CD4-positive, alpha-beta T cell treated with Interleukin-10 for 1 hour (primary cell): ENCODE data around the gene P2RX2.

Source experiments
- DNase-seq: peaks from one replicate; pipeline ENCODE4 v3.0.0-alpha.2; 2020

P2RX2 gene

DNA sequence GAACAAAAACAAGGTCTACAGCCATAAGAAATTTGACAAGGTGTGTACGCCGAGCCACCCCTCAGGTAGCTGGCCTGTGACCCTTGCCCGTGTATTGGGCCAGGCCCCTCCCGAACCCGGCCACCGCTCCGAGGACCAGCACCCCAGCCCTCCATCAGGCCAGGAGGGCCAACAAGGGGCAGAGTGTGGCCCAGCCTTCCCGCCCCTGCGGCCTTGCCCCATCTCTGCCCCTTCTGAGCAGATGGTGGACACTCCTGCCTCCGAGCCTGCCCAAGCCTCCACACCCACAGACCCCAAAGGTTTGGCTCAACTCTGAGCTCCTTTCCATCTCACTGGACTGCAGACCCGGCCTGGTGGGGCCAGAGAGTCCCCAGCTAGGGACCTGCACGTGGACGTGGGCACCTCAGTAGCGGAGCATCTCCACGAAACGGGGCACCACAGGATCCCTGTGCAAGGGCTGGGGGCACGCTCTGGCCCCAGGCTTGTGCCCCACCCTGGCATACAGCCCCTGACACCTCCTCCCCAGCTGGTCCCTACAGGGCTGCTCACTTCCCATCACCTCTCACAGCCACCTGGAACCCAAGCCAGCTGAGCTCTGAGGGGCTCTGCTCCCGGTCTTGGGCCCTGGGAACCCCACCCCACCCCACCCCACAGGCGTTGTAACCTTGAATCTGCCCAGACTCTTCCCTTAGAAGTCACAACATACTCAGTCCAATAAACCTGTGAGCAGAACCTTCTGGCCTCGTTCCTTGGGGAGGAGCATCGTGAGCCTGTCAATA lies 3.3 kb downstream of the P2RX2 start:
- no peak for DNase-seq

DNA sequence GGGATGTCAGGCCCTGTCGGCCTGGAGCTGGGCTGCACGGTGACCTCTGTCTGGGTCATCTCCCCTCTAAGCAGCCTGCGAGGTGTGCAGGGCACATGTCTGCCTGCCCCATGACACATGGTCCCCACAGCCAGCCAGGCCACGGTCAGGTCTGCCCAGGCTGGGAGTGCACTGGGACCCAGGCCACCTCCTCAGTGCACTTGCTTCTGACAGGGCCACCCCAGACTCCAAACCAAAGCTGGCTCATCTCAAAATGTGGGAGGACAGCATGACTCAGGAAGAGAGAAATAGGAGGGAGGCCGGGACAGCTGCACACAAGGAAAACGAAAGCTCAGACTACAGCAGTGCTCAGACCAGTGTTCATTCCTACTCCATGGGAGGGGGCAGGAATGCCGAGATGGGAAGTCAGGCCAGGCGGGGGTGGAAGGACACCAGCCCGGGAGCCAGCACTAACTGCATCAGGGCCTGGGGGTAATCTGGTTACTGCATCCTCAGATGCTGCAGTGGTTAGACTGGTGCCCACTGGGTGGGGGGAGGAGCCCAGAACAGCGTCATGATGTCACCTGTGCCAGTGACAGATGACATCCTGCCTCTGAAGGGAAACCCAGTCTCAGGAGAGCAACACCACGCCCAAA lies 4.0 kb downstream of the P2RX2 start:
- DNase-seq: no peak

DNA sequence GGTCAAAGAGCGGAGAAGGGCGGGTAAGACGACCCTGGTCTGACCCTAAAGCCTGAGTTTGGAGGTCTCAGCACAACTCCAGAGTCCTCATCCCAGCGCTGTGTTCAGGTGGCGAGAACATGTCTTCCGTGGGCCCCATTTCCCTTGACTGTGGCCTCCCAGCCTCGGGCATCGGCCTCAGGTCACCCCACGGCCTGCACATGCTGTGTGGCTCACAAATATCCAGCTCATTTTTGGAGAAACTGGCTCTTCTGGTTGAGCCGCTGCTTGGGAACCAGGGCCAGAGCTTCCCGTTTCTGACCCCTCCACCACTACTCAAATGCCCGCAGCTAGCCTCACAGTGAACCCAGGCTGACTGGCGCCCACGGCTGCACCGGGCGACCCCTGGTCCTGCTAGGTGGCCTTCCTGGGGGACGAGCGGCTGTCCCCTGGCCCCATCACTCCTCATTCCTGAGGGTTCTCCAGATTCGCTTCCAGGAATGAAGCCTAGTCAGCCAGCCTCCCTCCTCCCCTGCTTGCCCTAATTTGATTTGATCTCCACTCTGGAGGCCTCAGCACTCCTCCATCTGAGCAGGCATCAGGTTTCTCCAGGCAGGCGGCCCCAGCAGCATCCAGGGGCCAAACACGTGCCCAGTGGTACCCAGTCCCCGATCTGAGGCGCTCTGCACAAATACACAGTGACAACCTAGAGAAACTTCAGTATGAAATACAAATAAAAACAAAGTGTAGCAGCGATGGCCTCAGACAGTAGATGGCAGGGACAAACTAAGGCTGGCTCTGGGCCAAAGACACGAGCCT lies 4.7 kb downstream of the P2RX2 start:
- no peak for DNase-seq

DNA sequence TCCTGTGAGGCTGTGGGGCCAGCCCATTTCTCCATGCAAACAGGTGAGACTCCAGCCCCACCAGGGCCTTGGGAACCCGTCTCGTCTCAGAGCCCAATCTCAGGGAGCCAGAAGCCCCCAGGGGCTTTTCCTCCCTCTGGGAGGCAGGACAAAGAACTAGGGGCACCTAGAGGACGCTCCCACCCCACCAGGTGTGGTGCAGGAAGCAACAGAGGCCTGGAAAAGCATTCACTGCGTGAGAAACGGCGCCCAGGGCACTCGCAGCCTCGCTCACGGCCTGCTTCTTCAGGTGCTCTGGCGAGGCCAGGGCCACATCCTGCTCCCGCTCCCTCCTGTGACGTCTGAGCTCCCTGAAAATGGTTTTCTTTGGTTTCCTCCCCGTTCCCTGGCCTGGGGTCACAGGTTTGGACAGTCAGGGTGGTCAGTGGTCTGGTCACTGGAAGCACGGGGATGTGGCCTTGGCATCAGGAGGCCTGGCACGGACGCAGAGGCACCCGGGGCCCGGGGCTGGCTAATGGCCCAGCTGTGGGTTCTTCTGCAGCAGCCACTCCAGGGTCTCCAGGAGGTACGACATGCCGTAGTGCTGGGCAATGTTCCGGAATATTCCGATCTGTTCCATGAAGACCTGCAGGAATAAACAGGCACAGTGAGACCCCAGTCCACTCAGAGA lies 5.7 kb downstream of the P2RX2 start:
- no peak for DNase-seq

DNA sequence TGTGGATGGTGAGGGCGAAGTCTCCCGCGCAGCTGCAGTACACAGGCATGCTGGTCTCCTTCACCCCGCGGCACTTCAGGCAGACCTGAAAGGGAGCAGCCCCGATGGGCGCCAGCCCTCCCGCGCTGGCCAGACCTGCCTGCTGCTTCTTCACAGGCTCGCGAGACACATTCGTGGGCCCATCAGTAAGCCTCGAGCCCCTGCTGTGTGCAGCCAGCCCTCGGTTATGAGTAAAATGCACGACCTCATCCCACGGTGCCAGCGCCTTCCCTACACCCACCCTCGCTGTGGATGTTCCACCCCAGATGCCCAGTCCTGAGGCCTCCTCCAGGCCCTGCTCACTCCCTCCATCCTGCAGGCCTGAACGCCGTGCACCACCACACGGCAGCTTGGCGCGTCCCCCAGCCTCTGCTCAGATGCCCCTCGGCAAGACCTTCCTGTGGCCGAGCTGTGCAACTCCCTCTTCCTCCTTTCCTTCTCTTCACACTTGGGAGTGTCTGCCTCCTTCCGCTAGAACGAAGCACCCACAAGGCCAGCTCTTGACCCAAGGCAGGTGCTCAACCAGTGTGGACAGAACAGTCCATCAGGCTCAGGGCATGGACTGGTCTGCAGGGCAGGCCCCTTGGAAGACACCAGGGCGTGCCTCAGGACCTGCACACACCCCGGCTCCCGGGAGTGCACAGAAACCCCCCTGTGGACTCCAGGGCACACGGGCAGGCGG lies 6.5 kb downstream of the P2RX2 start:
- DNase-seq: no peak

DNA sequence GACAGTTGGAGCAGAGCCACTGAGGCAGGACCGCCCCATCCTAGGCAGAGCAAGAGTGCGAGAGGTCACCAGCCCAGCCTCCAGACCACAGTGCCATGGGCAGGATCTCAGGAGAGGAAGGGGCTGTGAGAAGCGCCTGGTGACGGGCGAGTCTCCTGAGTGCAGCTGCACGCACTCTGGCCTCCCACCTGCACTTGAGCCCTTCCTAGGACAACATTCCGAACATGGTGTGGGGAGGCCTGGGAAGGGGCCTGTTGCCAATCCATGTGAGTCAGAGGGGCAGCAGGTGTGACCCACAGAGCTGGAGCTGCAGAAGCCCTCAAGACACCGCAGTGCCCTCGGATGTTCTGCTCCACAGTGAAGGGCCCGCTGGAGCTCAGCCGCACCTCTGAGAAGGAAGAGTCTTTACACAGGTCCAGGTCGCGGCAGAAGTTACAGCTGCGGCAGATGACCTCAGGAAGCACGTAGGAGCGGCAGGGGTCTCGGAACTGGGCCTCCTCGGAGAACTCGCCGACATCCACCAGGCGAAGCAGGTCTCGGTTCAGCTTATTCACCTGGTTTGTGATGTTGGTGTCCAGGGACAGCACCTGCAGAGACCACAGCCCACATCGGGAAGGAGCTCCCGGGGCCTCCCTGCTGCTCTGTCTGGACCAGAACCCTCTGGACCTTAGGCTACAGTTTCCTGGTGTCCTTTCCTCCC lies 7.3 kb downstream of the P2RX2 start:
- no peak for DNase-seq

DNA sequence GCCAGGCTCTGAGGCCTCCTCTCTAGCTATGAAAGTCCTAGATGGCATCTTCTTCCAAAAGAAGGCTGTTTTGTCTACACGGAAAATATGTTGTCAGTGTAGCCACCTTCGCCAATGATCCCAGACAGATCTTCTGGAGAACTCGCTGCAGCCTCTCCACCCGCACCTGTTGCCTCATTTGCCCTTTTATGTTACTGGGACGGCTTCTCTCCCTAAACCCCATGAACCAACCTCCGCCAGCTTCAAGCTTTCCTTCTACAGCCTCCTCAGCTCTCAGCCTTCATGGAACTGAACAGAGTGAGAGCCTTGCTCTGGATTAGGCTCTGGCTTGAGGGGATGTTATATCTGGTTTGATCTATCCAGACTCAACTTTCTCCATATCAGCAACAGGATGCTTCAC lies 10.8 kb downstream of the P2RX2 start:
- DNase-seq: no peak

DNA sequence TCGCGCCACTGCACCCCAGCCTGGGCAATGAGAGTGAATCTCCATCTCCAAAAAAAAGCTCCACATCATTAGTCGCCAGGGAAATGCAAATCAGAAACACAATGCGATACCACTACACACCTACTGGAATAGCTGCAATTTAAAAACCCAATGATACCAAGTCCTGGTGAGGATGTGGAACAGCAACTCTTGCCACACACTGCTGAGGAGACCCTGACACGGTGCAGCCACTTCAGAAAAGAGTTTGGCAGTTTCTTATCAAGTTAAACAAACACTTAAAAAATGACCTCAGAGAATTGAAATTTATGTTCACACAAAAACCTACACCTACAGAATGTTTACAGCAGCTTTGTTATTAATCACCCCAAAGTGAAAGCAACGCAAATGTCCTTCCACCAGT lies 12.1 kb downstream of the P2RX2 start:
- DNase-seq: no peak

DNA sequence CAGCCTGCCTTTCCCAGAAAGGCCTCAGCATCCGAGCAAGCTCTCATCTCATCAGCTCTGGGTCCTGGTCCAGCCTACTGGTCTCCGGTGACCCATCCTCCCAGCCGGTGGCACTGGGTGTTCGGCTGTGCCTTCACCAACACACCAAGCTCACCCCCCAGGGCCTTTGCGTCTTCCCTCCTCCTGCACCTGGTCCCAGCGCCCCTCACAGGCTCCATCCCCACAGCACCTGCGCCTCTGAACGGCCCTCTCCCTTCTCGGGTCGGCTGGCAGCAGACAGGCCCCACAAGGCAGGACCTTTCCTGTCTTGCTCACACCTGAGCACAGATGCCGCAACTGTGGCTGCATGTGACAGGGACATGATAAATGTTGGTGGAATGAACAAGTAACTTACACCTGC lies 13.1 kb downstream of the P2RX2 start:
- no peak for DNase-seq

DNA sequence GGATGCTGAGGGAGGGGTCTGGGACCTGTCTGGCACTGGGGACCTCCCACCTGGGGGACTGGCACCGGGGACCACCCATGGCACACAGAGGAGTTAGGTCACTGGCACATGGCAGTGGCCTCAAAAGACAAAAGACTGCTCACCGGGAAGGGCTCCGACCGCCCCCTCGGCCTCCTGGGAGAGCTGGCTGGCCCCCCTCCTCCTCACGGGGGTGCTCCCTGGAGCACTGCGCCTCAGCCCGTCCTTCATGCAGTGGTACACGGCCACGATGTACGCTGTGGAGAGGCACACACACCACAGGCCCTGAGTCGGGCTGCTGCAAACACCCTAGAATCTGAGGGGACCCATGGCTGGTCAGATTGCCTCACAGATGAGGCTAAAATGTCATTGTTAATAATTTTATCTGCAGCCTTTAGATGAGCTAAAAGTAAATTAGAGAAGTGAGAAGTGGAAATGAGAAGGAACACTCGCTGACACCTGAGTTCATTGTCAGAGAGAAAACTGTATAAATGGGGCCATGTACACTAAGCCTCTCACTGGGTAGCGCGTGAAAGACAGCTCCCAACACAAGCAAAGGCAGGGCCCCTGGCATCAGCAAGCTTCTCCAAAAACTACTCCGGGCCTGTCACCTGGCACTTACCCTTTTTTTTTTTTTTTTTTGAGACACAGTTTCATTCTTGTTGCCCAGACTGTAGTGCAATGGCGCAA lies 14.1 kb downstream of the P2RX2 start:
- DNase-seq: no peak

DNA sequence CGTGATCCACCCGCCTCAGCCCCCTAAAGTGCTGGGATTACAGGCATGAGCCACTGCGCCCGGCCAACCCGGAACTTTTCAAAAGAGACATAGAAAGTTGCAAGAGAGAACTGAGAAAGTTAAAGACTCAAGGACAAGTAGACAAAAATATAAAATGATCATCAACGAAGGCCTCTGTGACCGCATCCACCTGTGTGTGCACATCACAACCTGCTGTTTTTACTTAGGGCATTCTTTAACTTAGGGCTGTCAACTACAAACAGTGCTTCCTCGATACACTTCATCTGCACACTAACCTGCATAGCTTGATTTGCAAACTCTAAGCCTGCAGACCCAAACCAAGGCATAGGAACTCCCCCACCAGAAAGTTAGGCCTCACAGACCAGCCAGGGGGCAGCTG lies 14.8 kb downstream of the P2RX2 start:
- DNase-seq: no peak

DNA sequence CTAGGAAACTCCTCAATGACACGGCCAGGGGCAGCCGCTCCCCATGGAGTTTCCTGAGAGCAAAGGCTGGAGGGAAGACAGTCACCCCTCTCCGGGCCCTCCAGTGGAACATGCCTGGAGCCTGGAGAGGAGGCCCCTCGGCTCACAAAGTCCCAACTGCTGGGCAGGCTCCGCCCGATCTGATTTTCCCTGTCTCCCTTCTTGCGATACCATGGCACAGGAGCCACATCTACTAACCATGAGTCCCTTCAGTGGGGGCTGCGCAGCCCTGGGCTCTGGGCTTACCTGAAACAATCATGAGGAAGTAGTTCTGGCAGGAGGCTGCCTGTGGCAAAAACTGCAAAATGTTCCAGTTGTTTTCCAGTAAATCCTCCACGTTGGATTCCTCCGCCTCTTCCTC lies 15.3 kb downstream of the P2RX2 start:
- no peak for DNase-seq

DNA sequence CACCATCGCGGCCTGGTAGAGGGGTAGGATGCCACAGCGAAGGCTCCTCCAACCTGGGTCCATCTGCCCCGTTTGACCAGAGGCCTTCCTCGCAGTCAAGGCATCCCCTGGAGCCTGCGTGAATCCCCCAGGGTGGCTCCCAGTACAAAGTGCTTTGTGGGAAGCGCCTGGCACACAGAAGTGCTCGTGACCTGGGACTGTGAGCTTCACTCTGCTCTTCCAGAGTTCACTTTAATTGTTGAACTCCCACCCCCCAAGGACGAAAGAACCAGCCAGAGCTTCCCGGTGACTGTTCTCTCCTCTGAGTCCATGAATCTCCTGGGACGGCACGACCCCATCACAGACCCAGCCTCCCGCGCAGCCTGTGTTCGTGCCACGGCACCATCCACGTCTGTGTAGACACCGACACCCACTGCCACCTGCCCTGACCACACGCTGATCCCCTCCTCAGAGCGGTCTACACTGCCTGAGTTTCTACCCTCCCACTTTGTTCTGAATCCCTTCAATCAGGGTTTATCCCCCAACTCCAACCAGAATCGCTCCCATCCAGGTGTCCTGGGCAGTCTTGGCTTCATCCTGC lies 15.9 kb downstream of the P2RX2 start:
- no peak for DNase-seq

DNA sequence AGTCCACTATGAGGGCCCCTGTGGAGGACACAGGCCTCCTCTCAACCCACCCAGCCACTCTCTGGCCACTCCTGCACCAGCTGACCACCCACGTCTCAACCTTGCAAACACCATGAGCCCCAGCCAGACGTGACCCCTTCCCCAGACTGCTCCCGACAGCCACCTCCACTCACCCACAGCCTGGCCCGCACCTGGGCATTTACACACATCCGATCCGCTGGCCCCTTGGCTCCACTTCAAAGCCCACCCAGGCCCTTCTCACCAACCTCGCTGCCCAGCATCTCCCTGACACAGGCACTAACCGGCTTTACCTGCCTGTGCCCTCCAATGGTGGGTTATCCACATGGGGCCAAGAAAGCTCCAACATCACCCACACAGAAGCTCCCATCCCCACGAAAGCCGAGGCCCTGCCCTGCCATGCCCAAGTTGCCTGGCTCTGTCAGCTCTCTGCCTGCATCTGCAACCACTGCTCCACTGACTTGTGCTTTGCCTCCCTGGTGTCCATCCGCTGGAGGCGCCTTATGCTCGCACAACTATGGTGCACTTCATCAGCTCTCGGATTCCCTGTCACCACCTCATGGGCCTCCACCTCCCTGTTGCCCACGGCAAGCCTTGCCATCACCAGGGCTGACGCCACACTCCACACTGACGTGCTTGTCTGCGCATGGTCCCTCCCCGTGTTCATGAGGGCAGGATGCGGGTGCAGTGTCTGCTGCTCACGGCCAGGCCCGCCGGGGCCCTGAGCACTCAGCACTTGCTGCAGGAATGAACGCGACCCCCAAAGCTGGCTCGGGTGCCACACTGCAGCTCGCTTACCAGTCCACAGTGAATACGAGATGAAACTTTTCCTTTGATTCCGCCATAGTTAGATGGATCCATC lies 16.7 kb downstream of the P2RX2 start:
- DNase-seq: no peak

DNA sequence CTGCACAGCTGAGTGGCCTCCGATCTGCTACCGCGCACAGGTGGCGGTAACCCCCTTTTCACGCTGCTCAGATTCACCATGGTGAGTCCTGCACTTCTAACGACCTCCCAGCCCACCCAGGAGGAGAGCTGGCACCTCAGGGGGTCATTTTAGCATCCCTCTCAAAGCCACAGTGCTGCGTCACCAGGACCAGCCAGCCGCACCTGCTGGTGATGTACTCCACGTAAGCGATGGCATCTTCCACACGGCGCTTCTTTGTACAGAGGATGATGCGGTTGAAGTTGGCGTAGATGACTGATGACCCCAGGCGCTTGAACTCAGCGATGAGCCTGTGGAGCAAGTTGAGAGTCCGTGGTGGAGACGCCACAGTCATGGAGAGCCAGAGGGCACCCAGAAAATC lies 19.2 kb downstream of the P2RX2 start:
- DNase-seq: no peak

DNA sequence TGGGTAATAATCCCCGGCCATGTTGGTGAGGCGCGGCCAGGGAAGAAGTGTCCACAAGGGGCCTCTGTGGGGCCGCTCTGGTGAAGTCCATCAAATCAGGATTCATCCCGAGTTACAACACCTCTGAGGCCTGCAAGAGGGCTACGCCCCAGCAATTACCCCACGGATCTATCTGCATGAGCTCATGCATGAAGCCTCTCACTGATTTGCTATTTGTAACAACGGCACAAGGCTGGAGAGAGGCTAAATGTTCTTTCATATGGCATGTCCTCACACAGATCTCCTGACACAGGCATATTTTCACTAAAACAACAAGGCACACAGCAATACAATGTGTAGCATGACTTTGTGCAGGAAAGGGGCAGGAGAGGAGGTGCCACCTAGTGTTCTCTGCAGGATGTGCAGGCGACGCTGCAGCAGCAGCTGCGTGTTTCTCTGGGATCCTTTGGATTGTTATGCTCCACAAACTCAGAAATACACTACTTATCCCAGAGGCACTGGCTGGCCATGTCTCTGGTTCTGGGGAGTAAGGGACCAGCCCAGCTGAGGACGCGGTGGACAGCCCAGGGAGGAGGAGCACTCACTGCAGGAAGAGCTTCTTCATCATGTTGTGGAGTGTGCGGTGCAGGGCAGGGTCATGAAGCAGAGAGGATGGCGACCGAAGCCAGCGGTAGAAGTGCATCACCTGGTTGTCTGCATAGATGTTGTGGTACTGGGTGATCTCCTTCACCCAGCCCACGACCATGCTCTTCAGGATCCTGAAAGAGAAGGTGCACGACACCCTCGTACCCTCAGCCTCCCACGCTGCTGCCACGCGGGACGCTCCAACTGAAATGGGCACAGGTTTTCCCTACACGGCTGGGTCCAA lies 20.2 kb downstream of the P2RX2 start:
- peak; percentile 6 for DNase-seq

DNA sequence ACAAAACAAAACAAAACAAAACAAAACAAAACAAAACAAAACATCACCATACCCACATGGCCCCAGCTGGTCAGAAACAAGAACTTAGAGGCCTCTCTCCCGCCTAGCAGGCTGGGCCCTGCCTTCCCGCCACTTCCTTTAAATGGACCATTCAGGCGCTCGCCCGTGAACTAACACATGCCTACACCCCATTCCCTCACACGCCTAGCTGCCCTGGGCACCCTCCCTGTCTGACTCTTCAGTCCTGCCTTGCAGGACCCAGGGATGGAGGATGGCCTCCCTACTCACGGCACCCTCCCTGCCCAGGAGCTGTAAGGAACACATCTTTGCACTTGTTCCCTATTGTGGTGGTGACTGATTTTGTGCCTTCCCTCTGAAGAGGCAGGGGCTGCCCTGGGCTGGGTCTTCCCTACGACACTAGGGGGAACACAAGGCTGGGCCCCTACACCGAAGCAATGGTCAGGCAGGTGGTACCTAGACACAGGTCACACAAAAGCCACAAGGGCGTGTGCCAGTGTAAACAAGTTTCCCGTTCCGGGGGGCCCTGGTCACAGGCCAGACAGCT lies 21.5 kb downstream of the P2RX2 start:
- no peak for DNase-seq

DNA sequence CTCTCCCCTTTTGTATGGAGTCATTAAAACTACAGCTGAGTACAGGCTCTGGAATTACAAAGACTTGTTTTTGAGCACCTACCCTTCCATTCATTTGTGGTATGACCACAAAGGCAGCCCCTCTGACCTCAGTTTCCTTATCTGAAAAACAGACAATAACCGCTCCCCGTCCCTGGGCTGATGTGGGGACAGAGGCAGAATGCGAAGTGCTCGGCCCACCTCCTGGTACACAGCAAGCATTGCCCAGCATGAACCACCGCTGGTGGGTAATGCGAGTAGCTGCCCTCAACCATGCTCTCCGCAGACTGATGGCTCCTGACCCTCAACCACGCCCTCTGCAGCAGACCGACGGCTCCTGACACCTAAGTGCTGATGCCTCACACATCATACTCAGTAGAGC lies 22.4 kb downstream of the P2RX2 start:
- no peak for DNase-seq
